OCI-LY3 (cell line): ENCODE data around the gene TRDN.

Experiments
- CTCF ChIP-seq: fragments of 200-600, 300-600 bp; sonication (generic); IDR thresholded peaks from 2 replicates; pipeline ENCODE4 v1.5.1; 2014; ENCODE audit warnings: antibody characterized with exemption, low read length, low read depth
- EZH2phosphoT487 ChIP-seq: fragments of 200-600 bp; shearing (Covaris generic); IDR thresholded peaks from 2 replicates; pipeline ENCODE4 v1.6.1; 2018; ENCODE audit warnings: antibody characterized with exemption, mixed run types, low read depth

GRCh38 chr6:123306334-123306733, 330.4 kb downstream of the TRDN start:
- no peak for TF ChIP-seq CTCF
- TF ChIP-seq EZH2phosphoT487 = no peak
